Upper lobe of left lung (tissue), 4 donors: ENCODE data around the gene RNF126.

ENCODE experiments used
- CTCF ChIP-seq, 6 experiments: fragments of 450-650 bp in 4 of 6; fragments of 200-600 bp in 2 of 6; sonication (generic) in 2 of 6; IDR thresholded peaks; one replicate each; pipeline ENCODE4 v1.5.1; 2016 to 2019; ENCODE audit warnings: antibody characterized with exemption in 6 of 6
- EP300 ChIP-seq, 4 donors: sonication (generic); formaldehyde crosslinking; IDR thresholded peaks; one replicate each; pipeline ENCODE4 v1.5.1; 2017; ENCODE audit warnings: antibody characterized with exemption in 4 of 4, control low read depth in 2 of 4
- POLR2A ChIP-seq, 4 donors: fragments of 450-650 bp; IDR thresholded peaks; one replicate each; pipeline ENCODE4 v1.5.1; 2016 to 2017; ENCODE audit warnings: antibody characterized with exemption in 4 of 4, mild to moderate bottlenecking in 2 of 4
- POLR2AphosphoS5 ChIP-seq, 2 donors: sonication (generic); formaldehyde crosslinking; IDR thresholded peaks; one replicate each; pipeline ENCODE4 v1.5.1; 2017; ENCODE audit warnings: antibody characterized with exemption in 2 of 2

DNA sequence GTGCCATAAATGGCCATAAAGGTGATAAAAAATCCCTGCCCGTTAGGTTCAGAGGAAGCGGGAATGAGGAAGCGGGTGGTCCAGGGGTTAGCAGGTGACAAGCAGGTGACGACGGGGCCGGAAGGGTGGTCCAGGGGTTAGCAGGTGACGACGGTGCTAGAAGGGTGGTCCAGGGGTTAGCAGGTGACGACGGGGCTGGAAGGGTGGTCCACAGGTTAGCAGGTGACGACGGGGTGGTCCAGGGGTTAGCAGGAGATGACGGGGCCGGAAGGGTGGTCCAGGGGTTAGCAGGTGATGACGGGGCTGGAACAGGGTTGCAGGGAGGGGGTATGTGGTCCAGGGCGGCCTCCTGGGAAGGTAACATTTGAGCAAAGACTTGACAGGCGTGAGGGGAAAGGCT is 26.0 kb upstream of the RNF126 start:
- no peak for TF ChIP-seq POLR2A (IDR thresholded peaks at IDR 0.05)
- TF ChIP-seq CTCF (IDR thresholded peaks at IDR 0.05) = no peak
- TF ChIP-seq EP300 (IDR thresholded peaks at IDR 0.05) = no peak
- TF ChIP-seq POLR2AphosphoS5 (IDR thresholded peaks at IDR 0.05) = no peak
